Cardiac muscle cell (in vitro differentiated cells and primary cell): Measurements from ENCODE around the gene FOXN3. TPM values are rescaled to one million over a fixed set of nuclear protein-coding genes. Genes with fewer than 3 reads are reported as not detected.

Experiments used
- DNase-seq, 2 donors: peaks; one replicate each; pipeline versions ENCODE4 v3.0.0 to v3.0.0-alpha.2; 2010 to 2017; ENCODE audit warnings: low read depth in 1 of 2, low spot score in 1 of 2
- H3K27ac ChIP-seq: fragments of 200-600 bp; sonication (generic); 2 replicates; pipeline ENCODE4 v1.5.1; 2016
- H3K27me3 ChIP-seq: fragments of 200-600 bp; sonication (generic); 2 replicates; pipeline ENCODE4 v1.6.0; 2016; ENCODE audit warnings: control low read depth
- H3K36me3 ChIP-seq: fragments of 200-600 bp; sonication (generic); 2 replicates; pipeline ENCODE4 v1.5.1; 2016; ENCODE audit warnings: control low read depth
- H3K4me1 ChIP-seq: fragments of 200-600 bp; sonication (generic); 2 replicates; pipeline ENCODE4 v1.8.1; 2017; ENCODE audit warnings: low read depth, mild to moderate bottlenecking, mixed run types
- H3K4me3 ChIP-seq: fragments of 200-600 bp; sonication (generic); 2 replicates; pipeline ENCODE4 v1.5.1; 2016; ENCODE audit warnings: mild to moderate bottlenecking
- H3K9me3 ChIP-seq: fragments of 200-600 bp; sonication (generic); 2 replicates; pipeline ENCODE4 v1.5.1; 2017; ENCODE audit warnings: low read depth, mild to moderate bottlenecking, control low read depth
- polyA plus RNA-seq: library from polyadenylated mRNA; unstranded; fragments of >200 nt; fragmentation: Nextera tagmentation; extraction: Ambion mirVana; gene quantifications from 2 replicates; pipeline ENCODE4 v1.2.1, GENCODE V29; 2016
- total RNA-seq: library from RNA; depleted of rRNA; stranded (reverse); fragments of >200 nt; gene quantifications from 2 replicates; pipeline ENCODE4 v1.2.3, GENCODE V29; 2016
- TF ChIP-seq, protein P1 (sequence below): IDR thresholded peaks from 2 replicates; pipeline ENCODE4 v1.5.1; 2012; ENCODE audit warnings: low read depth, mild to moderate bottlenecking, low read length

The FOXN3 gene
- total and polyA plus RNA-seq, 2 experiments from 2014 or later = 43.8 to 74.8 TPM

DNA sequence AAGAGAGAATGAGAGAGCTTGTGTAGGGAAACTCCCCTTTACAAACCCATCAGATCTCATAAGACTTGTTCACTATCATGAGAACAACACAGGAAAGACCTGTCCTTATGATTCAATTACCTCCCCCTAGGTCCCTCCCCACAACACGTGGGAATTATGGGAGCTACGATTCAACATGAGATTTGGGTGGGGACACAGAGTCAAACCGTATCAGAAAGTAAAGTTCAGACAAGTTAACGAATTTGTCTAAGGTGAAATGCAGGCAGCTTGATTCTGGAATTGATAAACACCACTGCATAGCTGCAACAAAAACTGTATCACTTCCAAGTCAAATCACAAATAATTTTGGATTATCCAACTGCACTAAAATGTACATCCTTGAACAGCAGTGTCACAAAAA is 47.4 kb downstream of the FOXN3 start:
- H3K4me1 ChIP-seq = peaks cover 15% of the 10 kb centered on the region
- TF ChIP-seq, protein P1, sequence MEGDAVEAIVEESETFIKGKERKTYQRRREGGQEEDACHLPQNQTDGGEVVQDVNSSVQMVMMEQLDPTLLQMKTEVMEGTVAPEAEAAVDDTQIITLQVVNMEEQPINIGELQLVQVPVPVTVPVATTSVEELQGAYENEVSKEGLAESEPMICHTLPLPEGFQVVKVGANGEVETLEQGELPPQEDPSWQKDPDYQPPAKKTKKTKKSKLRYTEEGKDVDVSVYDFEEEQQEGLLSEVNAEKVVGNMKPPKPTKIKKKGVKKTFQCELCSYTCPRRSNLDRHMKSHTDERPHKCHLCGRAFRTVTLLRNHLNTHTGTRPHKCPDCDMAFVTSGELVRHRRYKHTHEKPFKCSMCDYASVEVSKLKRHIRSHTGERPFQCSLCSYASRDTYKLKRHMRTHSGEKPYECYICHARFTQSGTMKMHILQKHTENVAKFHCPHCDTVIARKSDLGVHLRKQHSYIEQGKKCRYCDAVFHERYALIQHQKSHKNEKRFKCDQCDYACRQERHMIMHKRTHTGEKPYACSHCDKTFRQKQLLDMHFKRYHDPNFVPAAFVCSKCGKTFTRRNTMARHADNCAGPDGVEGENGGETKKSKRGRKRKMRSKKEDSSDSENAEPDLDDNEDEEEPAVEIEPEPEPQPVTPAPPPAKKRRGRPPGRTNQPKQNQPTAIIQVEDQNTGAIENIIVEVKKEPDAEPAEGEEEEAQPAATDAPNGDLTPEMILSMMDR = no peak
- H3K36me3 ChIP-seq = no peaks in the 10 kb centered on the region
- DNase-seq = no peak
- H3K27ac ChIP-seq = peak overlapping the region; percentile 80
- no peak overlapping the region for H3K4me3 ChIP-seq
- no peaks in the 10 kb centered on the region for H3K9me3 ChIP-seq
- no peaks in the 10 kb centered on the region for H3K27me3 ChIP-seq

DNA sequence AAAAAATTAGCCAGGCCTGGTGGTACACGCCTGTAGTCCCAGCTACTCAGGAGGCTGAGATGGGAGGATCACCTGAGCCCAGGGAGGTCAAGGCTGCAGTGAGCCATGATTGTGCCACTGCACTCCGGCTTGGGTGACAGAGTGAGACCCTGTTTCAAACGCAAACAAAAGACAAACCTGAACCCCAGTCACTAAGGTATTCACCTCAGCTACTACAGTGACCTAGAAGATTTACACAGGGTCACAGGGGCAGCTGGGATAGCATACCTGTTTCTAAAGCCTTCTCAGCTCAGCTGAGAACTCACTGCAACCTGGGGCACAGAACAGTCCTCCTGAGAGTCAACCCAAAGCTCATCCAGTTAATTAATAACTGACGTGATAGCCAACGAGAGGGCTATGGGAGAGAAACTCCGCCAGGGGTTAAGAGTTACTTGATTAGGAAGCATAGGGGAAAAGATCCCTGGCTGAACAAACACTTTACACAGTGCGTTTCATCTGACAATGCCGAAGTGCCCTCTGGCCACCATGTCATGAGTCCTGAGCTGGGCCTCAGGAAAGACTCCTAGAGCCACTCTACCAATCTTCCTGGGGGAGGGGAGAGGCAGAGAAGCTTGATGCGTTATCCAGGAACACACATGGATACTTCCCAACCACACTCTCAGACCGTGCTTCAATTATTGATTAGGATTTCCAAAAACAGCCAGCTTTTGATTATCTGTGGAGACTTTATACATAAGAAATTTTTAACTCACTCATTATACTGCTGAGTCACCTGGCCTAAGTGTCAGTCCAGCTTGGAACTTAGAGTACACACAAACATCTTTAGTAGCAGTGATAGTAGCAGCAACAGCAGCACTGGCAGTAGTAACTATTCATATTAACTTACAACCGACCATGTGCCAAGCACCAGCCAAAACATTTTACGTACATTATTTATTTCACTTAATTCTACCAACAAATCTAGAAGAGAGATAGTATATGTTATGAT is 48.2 kb downstream of the FOXN3 start:
- peaks cover 17% of the 10 kb centered on the region for H3K4me1 ChIP-seq
- H3K27ac ChIP-seq = peak overlapping the region; percentile 80
- H3K9me3 ChIP-seq = no peaks in the 10 kb centered on the region
- TF ChIP-seq, protein P1 = no peak
- DNase-seq = peak in 1 of 2 donors; percentile 25
- H3K27me3 ChIP-seq = no peaks in the 10 kb centered on the region
- no peak overlapping the region for H3K4me3 ChIP-seq
- no peaks in the 10 kb centered on the region for H3K36me3 ChIP-seq

DNA sequence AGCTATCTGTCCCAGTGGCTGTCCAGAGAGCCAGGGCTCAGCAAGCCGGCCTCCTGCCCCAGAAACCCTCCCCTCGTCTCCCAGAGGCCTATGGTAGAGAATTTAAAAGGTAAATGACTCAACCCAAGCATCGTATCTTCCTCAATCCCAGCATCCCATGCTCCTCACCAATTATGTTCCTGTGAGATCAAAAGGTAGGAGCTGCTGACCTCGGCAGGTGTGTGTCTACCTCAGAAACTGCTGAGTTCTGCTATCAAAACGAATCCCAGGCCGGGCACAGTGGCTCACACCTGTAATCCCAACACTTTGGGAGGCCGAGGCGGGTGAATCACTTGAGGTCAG is 49.3 kb downstream of the FOXN3 start:
- Histone ChIP-seq H3K36me3 (no peaks in the 10 kb centered on the region), H3K4me1 (peaks cover 17% of the 10 kb centered on the region), H3K27ac (no peak overlapping the region), H3K4me3 (no peak overlapping the region), H3K9me3 (no peaks in the 10 kb centered on the region), H3K27me3 (no peaks in the 10 kb centered on the region)
- DNase-seq = no peak
- TF ChIP-seq, protein P1 = no peak

DNA sequence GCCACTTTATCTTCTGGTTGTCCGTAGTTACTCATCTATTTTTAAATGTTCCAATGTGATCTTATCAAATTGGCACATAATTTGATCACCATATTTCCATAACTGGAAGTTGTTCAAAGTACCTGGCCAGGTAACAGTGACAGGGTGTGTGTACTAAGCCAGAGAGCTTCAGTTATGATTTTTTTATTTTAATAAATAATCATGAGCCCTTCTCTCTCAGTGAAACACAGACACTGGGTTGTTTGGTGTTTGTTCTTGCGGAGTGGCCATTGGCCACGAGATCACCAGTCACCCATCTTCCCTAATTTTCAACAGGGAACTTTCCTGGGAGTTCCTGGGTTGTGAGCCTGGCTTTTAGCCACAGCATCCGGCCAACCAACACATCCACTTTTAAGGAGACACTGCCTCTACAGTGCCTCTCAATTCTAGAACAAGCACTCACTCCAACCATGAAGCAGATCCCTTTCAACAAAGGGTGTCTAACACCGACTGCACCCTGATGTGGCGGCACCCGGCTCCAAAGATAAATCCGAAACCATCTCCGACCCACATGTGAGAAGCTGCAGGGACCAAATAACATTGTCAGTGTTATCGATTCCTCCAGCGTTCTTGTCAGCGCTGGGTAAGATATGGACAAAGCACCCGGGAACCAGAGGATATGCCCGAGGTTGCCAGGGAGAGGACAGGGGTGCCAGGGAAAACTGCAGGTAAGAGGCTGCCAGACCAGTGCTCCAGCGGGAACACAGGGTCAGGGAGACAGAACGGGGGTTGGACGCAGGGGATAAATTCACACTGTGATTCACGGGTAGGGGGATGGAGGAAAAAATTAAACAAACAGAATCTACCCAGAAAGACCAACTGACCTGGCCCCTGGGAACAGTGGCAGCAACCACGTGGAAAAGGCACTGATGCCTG is 49.9 kb downstream of the FOXN3 start:
- H3K36me3 ChIP-seq = no peaks in the 10 kb centered on the region
- H3K4me1 ChIP-seq = peaks cover 17% of the 10 kb centered on the region
- TF ChIP-seq, protein P1 = no peak
- peak in 1 of 2 donors; percentile 32 for DNase-seq
- no peaks in the 10 kb centered on the region for H3K9me3 ChIP-seq
- H3K27me3 ChIP-seq = no peaks in the 10 kb centered on the region
- no peak overlapping the region for H3K4me3 ChIP-seq
- peak overlapping the region; percentile 11 for H3K27ac ChIP-seq

DNA sequence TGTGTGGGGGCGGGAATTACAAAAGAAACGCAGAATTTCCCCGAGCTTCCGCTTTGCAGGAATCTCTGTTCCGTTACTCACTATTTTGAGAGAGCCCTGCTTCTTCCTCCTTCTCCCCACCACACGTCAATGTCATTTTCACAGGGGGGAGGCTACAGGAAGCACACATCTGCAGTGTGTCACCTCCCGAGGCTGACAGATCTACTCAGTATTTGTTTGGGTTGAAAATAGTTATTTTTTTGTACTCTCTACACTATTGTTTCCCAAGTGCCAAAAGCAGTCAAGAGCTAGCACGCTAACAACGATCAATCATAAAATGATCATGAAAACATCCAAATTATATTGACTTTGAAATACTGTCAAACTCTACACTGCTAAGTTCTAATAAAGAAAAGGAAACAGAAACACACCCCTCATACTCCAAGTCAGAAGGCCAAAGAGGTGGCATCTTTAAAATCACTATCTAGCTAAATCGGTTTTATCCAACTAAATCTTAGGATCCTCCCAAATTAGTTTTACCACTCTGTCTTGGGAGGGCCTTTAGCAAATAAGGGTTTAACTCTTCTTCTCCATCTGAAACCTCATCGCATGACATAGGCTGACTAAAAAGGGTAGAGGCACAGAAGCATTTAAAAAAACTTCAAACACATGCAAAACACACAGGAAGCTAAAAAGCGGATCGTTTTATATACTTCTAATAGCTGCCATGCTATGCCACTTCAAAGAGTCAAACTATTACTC is 51.8 kb downstream of the FOXN3 start:
- Histone ChIP-seq H3K9me3 (no peaks in the 10 kb centered on the region), H3K27me3 (no peaks in the 10 kb centered on the region), H3K27ac (peak overlapping the region; percentile 64), H3K36me3 (no peaks in the 10 kb centered on the region), H3K4me1 (peaks cover 17% of the 10 kb centered on the region), H3K4me3 (no peak overlapping the region)
- TF ChIP-seq, protein P1 = no peak
- DNase-seq = peak in 1 of 2 donors; percentile 40
